ENCODE data around the gene CEP112.

CEP112 gene

DNA sequence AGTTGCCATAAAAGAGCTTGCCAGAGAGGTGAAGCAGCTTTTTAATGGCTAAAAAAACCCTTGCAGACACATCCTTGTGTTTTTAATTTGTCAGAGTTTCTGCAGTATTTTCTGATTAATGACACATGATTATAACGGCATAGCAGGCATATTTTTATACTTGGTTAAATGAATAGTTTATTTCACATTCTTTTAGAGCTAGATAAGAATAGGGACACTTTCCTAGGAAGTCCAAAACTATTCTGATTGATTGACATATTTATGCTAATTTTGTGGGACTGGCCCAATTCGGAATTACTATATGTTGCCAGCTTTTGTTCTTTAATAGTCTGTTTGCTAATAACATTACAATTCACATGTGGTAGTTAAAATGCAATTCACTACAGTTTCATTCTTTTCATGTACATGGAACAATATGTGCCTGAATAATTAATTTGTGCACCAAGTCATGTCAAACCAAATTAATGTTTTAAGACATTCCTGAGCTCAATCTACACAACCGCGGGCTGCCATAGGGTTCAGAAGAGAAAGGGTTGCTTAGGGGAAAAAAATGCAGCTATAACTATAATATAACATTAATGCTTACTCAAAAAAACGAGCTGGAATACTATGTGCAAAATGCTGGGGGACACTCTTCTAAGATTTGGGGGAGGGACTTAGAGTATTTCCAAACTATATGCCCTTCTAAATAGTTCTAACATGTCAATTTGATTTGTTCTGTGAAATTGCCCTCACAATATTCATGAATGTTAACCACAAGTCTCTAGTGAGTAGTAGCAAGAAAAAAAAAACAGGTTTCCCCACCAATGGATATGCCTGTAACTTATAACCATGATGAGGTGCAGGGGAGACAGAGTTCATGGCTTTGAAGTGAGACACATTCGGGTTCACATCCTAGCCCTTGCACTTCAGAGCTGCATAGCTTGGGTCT, 305.4 kb downstream of the CEP112 start:
- Histone ChIP-seq H3K9me2 (replicated peaks; ENCODE audit: insufficient read depth, low read length) (no peaks in the 10 kb centered on the region), H3K79me2 (ENCODE audit: insufficient read depth, low read length) (no peaks in the 10 kb centered on the region), H3K4me3 (ENCODE audit: insufficient read depth, low read length, poor library complexity, severe bottlenecking) (no peak overlapping the region), H3K9ac (ENCODE audit: low read length) (no peak overlapping the region), H3F3A (ENCODE audit: insufficient read depth) (no peaks in the 10 kb centered on the region), H3K27me3 (ENCODE audit: low read length) (no peaks in the 10 kb centered on the region), H3K36me3 (ENCODE audit: low read length) (no peaks in the 10 kb centered on the region), H3K27ac (ENCODE audit: low read depth, low read length) (no peak overlapping the region), H2AFZ (ENCODE audit: low read depth, low read length, severe bottlenecking) (no peak overlapping the region), H3K9me3 (ENCODE audit: insufficient read depth, low read length) (no peaks in the 10 kb centered on the region), H3K4me2 (ENCODE audit: low read depth, low read length, poor library complexity, severe bottlenecking) (no peak overlapping the region), H4K20me1 (ENCODE audit: low read depth, low read length) (no peaks in the 10 kb centered on the region)
- TF ChIP-seq EZH2phosphoT487 (conservative IDR thresholded peaks at IDR 0.05; ENCODE audit: low read length) (no peak), CTCF (IDR thresholded peaks at IDR 0.05; ENCODE audit: insufficient read depth, low read length, poor library complexity, severe bottlenecking) (no peak)

GRCh38 chr17:65885541-65886312, 306.2 kb downstream of the CEP112 start:
- no peak overlapping the region for H3K9ac ChIP-seq (ENCODE audit: low read length)

DNA sequence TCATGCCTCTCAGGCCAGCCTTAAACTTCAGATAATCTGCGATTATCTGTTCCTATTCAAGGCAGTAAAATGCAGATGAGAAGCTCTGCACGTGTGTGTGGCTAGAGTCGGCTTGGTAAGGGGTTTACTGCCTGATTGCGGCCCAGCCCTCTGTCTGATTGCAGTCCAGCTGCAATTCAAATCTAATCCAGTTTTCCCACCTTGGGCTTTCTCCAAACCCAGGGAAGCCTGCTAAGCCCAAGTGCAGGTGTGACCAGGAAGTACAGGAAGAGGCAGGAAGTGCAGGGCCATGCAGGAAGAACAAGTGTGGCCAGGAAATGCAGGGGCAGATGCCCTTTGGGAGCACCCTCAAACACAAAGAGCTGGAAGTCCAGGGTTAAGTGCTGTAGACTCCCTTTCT, 314.9 kb downstream of the CEP112 start:
- H3K27me3 ChIP-seq (ENCODE audit: low read length) = no peaks in the 10 kb centered on the region
- no peak overlapping the region for H3K9ac ChIP-seq (ENCODE audit: low read length)
- H3K79me2 ChIP-seq (ENCODE audit: insufficient read depth, low read length) = no peaks in the 10 kb centered on the region
- no peaks in the 10 kb centered on the region for H4K20me1 ChIP-seq (ENCODE audit: low read depth, low read length)
- H3K9me2 ChIP-seq (replicated peaks; ENCODE audit: insufficient read depth, low read length) = no peaks in the 10 kb centered on the region
- no peak overlapping the region for H2AFZ ChIP-seq (ENCODE audit: low read depth, low read length, severe bottlenecking)
- no peak overlapping the region for H3K4me2 ChIP-seq (ENCODE audit: low read depth, low read length, poor library complexity, severe bottlenecking)
- no peaks in the 10 kb centered on the region for H3K36me3 ChIP-seq (ENCODE audit: low read length)
- H3K4me3 ChIP-seq (ENCODE audit: insufficient read depth, low read length, poor library complexity, severe bottlenecking) = no peak overlapping the region
- no peak for TF ChIP-seq EZH2phosphoT487 (conservative IDR thresholded peaks at IDR 0.05; ENCODE audit: low read length)
- TF ChIP-seq CTCF (IDR thresholded peaks at IDR 0.05; ENCODE audit: insufficient read depth, low read length, poor library complexity, severe bottlenecking) = no peak
- H3F3A ChIP-seq (ENCODE audit: insufficient read depth) = no peaks in the 10 kb centered on the region
- no peaks in the 10 kb centered on the region for H3K9me3 ChIP-seq (ENCODE audit: insufficient read depth, low read length)
- no peak overlapping the region for H3K27ac ChIP-seq (ENCODE audit: low read depth, low read length)

More at GRCh38 chr17:65885541-65886312, 306.2 kb downstream of the CEP112 start:
- Histone ChIP-seq H3K9me3 (ENCODE audit: insufficient read depth, low read length) (no peaks in the 10 kb centered on the region), H3K9me2 (replicated peaks; ENCODE audit: insufficient read depth, low read length) (no peaks in the 10 kb centered on the region), H3K27me3 (ENCODE audit: low read length) (no peaks in the 10 kb centered on the region), H3K4me2 (ENCODE audit: low read depth, low read length, poor library complexity, severe bottlenecking) (no peak overlapping the region), H3K4me3 (ENCODE audit: insufficient read depth, low read length, poor library complexity, severe bottlenecking) (no peak overlapping the region), H3K36me3 (ENCODE audit: low read length) (no peaks in the 10 kb centered on the region), H3K27ac (ENCODE audit: low read depth, low read length) (no peak overlapping the region), H3F3A (ENCODE audit: insufficient read depth) (no peaks in the 10 kb centered on the region), H3K79me2 (ENCODE audit: insufficient read depth, low read length) (no peaks in the 10 kb centered on the region), H4K20me1 (ENCODE audit: low read depth, low read length) (no peaks in the 10 kb centered on the region), H2AFZ (ENCODE audit: low read depth, low read length, severe bottlenecking) (no peak overlapping the region)
- TF ChIP-seq CTCF (IDR thresholded peaks at IDR 0.05; ENCODE audit: insufficient read depth, low read length, poor library complexity, severe bottlenecking) (no peak), EZH2phosphoT487 (conservative IDR thresholded peaks at IDR 0.05; ENCODE audit: low read length) (no peak)

Measured in SU-DHL-6 (cell line).